Measurements from ENCODE around the gene CBLN1. TPM values are rescaled to one million over a fixed set of nuclear protein-coding genes. Genes with fewer than 3 reads are reported as not detected.
"Not testable (repeated sequence)": the region's sequence is repeated elsewhere in the genome, so short reads cannot be mapped to it uniquely, and the experiment has no call there.

The CBLN1 gene
- total RNA-seq, 2 donors from 2014 or later, result 8.8 TPM; not detected in 1

GRCh38 chr16:49250689-49251088 is 30.9 kb downstream of the CBLN1 start:
- Histone ChIP-seq H3K36me3 (no peaks in the 10 kb centered on the region), H3K4me1 (ENCODE audit: control insufficient read depth in 1 of 2, low read depth in 2 of 2) (no peaks in the 10 kb centered on the region), H3K9me3 (no peaks in the 10 kb centered on the region), H3K27me3 (replicated peaks; ENCODE audit: insufficient read depth) (no peaks in the 10 kb centered on the region), H3K4me3 (no peak overlapping the region), H3K27ac (no peak overlapping the region)
- DNase-seq (ENCODE audit: low spot score) (no peak), ATAC-seq (ENCODE audit: insufficient number of reproducible peaks, low FRiP score, low read depth) (no peak)
- no peak for TF ChIP-seq CTCF (IDR thresholded peaks at IDR 0.05)

DNA sequence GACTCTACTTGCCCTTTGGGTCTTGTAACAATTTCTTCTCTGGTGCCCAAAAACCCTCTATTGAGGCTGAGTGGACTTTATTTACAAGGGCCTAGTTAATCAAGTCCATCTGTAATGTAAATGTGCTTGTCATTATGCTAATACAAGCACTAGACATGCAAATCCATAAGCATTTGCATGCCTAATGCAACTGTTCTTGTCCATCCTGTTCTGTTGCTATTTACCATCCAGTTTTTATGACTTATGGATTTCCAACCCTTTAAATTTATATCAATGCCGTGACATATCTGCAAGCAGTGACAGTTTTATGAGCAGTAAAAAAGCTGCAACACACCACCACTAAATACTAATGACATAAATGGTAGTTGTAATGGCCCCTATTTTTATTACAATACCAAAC is 33.4 kb downstream of the CBLN1 start:
- Histone ChIP-seq H3K4me1 (ENCODE audit: control insufficient read depth in 1 of 2, low read depth in 2 of 2) (no peaks in the 10 kb centered on the region), H3K9me3 (no peaks in the 10 kb centered on the region), H3K27ac (no peak overlapping the region), H3K27me3 (replicated peaks; ENCODE audit: insufficient read depth) (no peaks in the 10 kb centered on the region), H3K36me3 (no peaks in the 10 kb centered on the region), H3K4me3 (no peak overlapping the region)
- ATAC-seq (ENCODE audit: insufficient number of reproducible peaks, low FRiP score, low read depth), result no peak
- TF ChIP-seq CTCF (IDR thresholded peaks at IDR 0.05), result no peak
- DNase-seq (ENCODE audit: low spot score), result no peak

- ATAC-seq (ENCODE audit: insufficient number of reproducible peaks, low FRiP score, low read depth), result no peak
- Histone ChIP-seq H3K4me1 (ENCODE audit: control insufficient read depth in 1 of 2, low read depth in 2 of 2) (no peaks in the 10 kb centered on the region), H3K27me3 (replicated peaks; ENCODE audit: insufficient read depth) (no peaks in the 10 kb centered on the region), H3K4me3 (no peak overlapping the region), H3K27ac (no peak overlapping the region), H3K9me3 (no peaks in the 10 kb centered on the region), H3K36me3 (no peaks in the 10 kb centered on the region)
- no peak for TF ChIP-seq CTCF (IDR thresholded peaks at IDR 0.05)
- no peak for DNase-seq (ENCODE audit: low spot score)
Measured at GRCh38 chr16:49236216-49236615, 45.4 kb downstream of the CBLN1 start.

DNA sequence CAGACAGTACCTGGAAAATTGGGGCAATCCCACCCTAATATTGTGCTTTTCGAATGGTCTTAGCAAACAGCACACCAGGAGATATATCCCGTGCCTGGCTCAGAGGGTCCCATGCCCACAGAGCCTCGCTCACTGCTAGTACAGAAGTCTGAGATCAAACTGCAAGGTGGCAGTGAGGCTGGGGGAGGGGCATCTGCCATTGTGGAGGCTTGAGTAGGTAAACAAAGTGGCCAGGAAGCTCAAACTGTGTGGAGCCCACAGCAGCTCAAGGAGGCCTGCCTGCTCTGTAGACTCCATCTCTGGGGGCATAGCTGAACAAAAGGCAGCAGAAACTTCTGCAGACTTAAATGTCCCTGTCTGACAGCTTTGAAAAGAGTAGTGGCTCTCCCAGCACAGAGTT is 53.3 kb downstream of the CBLN1 start:
- H3K4me1 ChIP-seq (ENCODE audit: control insufficient read depth in 1 of 2, low read depth in 2 of 2); DNase-seq (ENCODE audit: low spot score): not testable (repeated sequence)

More for the DNA sequence above, 53.3 kb downstream of the CBLN1 start:
- H3K4me3 ChIP-seq; H3K27me3 ChIP-seq (replicated peaks; ENCODE audit: insufficient read depth); H3K9me3 ChIP-seq; ATAC-seq (ENCODE audit: insufficient number of reproducible peaks, low FRiP score, low read depth); H3K36me3 ChIP-seq; H3K27ac ChIP-seq: not testable (repeated sequence)

Other genes starting within 250 kb of the CBLN1 start
- gene C16orf78, start 92.0 kb upstream of the CBLN1 start, total RNA-seq, result not detected

Data from thoracic aorta (tissue), 2 donors.